SK-N-MC (cell line): ENCODE measurements around the gene MMEL1.

ENCODE experiments used
- EZH2 ChIP-seq: fragments of 200-600 bp; sonication (generic); IDR thresholded peaks from one replicate; pipeline ENCODE4 v1.6.1; 2017; ENCODE audit warnings: antibody characterized with exemption
- FOXP2 ChIP-seq: optimal IDR thresholded peaks from 2 replicates; pipeline ENCODE3; 2011; ENCODE audit warnings: mild to moderate bottlenecking, moderate library complexity; ENCODE audit not compliant: insufficient read depth; ENCODE audit errors: extremely low read length, control extremely low read depth
- POLR2AphosphoS5 ChIP-seq: IDR thresholded peaks from 2 replicates; pipeline ENCODE4 v1.6.1; 2012; ENCODE audit warnings: mild to moderate bottlenecking, low read depth, low read length, borderline replicate concordance

DNA sequence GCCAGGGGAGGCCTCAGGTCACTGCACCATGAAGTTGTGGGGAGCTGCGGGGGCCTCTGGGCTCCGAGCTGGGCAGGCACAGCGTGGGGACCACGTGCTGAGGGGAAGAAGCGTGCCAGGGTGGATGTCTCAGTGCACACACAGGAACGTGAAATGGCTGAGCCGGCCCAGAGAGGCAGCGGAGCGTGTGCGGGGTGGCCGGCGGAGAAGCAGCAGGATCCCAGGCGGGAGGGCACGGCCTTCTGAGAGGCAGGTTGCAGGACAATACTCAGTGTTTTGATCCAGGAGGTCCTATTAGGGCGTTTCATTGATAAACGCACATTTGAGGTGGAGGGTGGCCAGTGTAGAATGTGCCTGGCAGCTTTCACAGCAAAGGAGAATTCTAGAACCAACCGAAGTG, 63.8 kb downstream of the MMEL1 start:
- TF ChIP-seq EZH2 (no peak), POLR2AphosphoS5 (no peak), FOXP2 (no peak)
